ENCODE data around the gene VIPR2.
A peak's percentile ranks its signal among the peaks of the same experiment; 100 is the strongest.
"Not testable (repeated sequence)": the region's sequence is repeated elsewhere in the genome, so short reads cannot be mapped to it uniquely, and the experiment has no call there.

VIPR2 gene

DNA sequence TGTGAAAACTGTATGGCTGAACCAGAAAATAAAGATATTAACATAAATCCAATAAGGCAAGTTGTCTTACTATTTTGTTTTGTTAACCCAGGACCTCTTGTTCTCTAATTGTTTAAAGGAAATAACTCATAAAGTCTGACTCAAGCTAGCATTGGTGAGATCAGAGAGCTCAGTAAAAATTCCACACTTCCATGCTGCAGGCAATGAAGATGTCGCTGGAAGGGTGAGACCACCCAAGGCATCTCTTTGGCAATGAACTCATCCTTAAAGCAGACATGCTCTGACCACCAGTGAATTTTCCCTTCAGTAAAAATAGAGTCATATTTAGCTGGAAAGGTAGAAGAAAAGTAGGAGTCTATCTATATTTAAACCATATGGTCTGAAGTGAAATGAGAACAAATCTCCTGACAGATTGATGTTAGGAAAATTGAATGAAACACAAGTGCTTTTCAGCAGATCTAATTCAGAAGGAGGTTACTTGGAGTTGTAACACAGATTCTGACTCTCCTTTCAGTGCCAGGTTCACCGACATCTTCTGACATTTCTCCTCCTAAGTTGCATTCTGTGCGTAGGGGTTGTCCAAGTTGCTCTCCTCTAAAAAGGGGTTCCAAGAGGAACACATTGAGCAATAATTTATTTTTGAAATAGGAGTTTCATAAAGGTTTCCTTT lies 32.8 kb upstream of the VIPR2 start:
- DNase-seq (ENCODE audit: low spot score) = no peak
- Histone ChIP-seq H2BK15ac (ENCODE audit: low read length) (no peak overlapping the region), H3K9me3 (replicated peaks in 1 of 2; ENCODE audit: control insufficient read depth in 2 of 2, insufficient read depth in 1 of 2, low read depth in 1 of 2, low read length in 2 of 2) (peaks cover 0 to 7% of the 10 kb centered on the region in 2 donors), H2AK5ac (ENCODE audit: low read depth, low read length) (no peak overlapping the region), H3K4me1 (ENCODE audit: control insufficient read depth in 2 of 2, insufficient read depth in 1 of 2, low read depth in 1 of 2, low read length in 2 of 2) (no peaks in the 10 kb centered on the region), H3K79me1 (ENCODE audit: low read depth, low read length) (no peaks in the 10 kb centered on the region), H2BK12ac (ENCODE audit: low read length) (no peak overlapping the region), H3K18ac (ENCODE audit: low read length) (no peak overlapping the region), H2BK120ac (ENCODE audit: low read depth, low read length) (no peak overlapping the region), H3K4me2 (ENCODE audit: insufficient read depth, low read length, poor library complexity, severe bottlenecking) (no peak overlapping the region), H3K4ac (ENCODE audit: low read length) (no peak overlapping the region), H3K4me3 (ENCODE audit: low read length in 2 of 2) (no peak overlapping the region), H3K27me3 (ENCODE audit: control insufficient read depth in 3 of 3, insufficient read depth in 3 of 3, low read depth in 1 of 3, low read length in 3 of 3) (peaks cover 0 to 4% (median 2%) of the 10 kb centered on the region in 3 experiments), H3K27ac (replicated peaks; ENCODE audit: low read length) (no peak overlapping the region), H4K91ac (ENCODE audit: low read depth, low read length, poor library complexity) (no peak overlapping the region), H2AFZ (ENCODE audit: low read length) (no peak overlapping the region), H3K23ac (ENCODE audit: low read depth, low read length, poor library complexity) (no peak overlapping the region), H4K8ac (ENCODE audit: low read depth, low read length) (no peak overlapping the region), H3K14ac (ENCODE audit: low read length) (no peak overlapping the region), H3K9ac (ENCODE audit: low read depth, low read length, poor library complexity) (no peak overlapping the region), H2BK5ac (ENCODE audit: low read length) (no peak overlapping the region), H3K36me3 (replicated peaks in 1 of 2; ENCODE audit: control insufficient read depth in 2 of 2, insufficient read depth in 2 of 2, low read length in 2 of 2) (no peaks in the 10 kb centered on the region)
- no CpG with 5 or more reads among the region's 3 CpGs for WGBS, 2 donors (ENCODE audit: extremely low coverage in 2 of 2, insufficient read length in 2 of 2, insufficient replicate concordance in 1 of 2)

DNA sequence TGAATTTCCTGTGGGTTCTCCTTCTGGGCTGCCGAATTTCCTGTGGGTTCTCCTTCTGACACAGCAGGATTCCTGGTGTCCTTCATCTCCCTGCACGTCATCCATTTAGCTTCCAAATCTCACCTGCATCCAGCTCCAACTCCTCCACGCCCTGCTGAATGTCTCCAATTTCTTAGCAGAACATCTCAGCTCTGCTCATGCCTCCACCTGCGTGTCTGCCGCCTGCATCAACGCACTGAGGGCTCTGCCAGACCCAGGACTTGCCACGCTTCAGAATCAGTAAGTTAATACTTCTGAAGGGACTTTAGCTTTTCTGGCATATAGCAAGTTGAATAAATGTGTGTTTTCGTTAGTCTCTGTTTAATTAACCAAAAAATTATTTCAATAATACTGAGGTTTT lies 31.1 kb upstream of the VIPR2 start:
- Histone ChIP-seq H2BK12ac (ENCODE audit: low read length) (no peak overlapping the region), H3K27me3 (ENCODE audit: control insufficient read depth in 3 of 3, insufficient read depth in 3 of 3, low read depth in 1 of 3, low read length in 3 of 3) (peaks cover 0 to 4% (median 2%) of the 10 kb centered on the region in 3 experiments), H3K9ac (ENCODE audit: low read depth, low read length, poor library complexity) (no peak overlapping the region), H3K4me3 (ENCODE audit: low read length in 2 of 2) (no peak overlapping the region), H3K23ac (ENCODE audit: low read depth, low read length, poor library complexity) (no peak overlapping the region), H3K27ac (replicated peaks; ENCODE audit: low read length) (no peak overlapping the region), H3K14ac (ENCODE audit: low read length) (peak overlapping the region; percentile 47), H3K18ac (ENCODE audit: low read length) (peak overlapping the region; percentile 38), H3K4ac (ENCODE audit: low read length) (no peak overlapping the region), H2BK120ac (ENCODE audit: low read depth, low read length) (no peak overlapping the region), H3K79me1 (ENCODE audit: low read depth, low read length) (no peaks in the 10 kb centered on the region), H4K8ac (ENCODE audit: low read depth, low read length) (no peak overlapping the region), H4K91ac (ENCODE audit: low read depth, low read length, poor library complexity) (no peak overlapping the region), H2BK5ac (ENCODE audit: low read length) (no peak overlapping the region), H3K9me3 (replicated peaks in 1 of 2; ENCODE audit: control insufficient read depth in 2 of 2, insufficient read depth in 1 of 2, low read depth in 1 of 2, low read length in 2 of 2) (peaks cover 0 to 7% of the 10 kb centered on the region in 2 donors), H3K36me3 (replicated peaks in 1 of 2; ENCODE audit: control insufficient read depth in 2 of 2, insufficient read depth in 2 of 2, low read length in 2 of 2) (no peaks in the 10 kb centered on the region), H2AFZ (ENCODE audit: low read length) (no peak overlapping the region), H2AK5ac (ENCODE audit: low read depth, low read length) (no peak overlapping the region), H3K4me1 (ENCODE audit: control insufficient read depth in 2 of 2, insufficient read depth in 1 of 2, low read depth in 1 of 2, low read length in 2 of 2) (no peaks in the 10 kb centered on the region), H2BK15ac (ENCODE audit: low read length) (no peak overlapping the region), H3K4me2 (ENCODE audit: insufficient read depth, low read length, poor library complexity, severe bottlenecking) (no peak overlapping the region)
- no peak for DNase-seq (ENCODE audit: low spot score)
- no CpG with 5 or more reads among the region's 8 CpGs for WGBS, 2 donors (ENCODE audit: extremely low coverage in 2 of 2, insufficient read length in 2 of 2, insufficient replicate concordance in 1 of 2)

DNA sequence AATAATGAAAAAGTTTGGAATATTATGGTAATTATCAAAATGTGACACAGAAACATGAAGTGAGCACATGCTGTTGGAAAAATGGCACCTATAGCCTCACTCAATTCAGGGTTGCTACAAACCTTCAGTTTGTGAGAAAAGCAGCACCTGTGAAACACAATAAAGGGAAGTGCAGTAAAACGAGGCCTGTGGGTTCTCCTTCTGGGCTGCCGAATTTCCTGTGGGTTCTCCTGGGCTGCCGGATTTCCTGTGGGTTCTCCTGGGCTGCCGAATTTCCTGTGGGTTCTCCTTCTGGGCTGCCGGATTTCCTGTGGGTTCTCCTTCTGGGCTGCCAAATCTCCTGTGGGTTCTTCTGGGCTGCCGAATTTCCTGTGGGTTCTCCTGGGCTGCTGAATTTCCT lies 30.4 kb upstream of the VIPR2 start:
- H3K27ac ChIP-seq (replicated peaks; ENCODE audit: low read length); H2AFZ ChIP-seq (ENCODE audit: low read length); H4K8ac ChIP-seq (ENCODE audit: low read depth, low read length); H2BK15ac ChIP-seq (ENCODE audit: low read length); H2AK5ac ChIP-seq (ENCODE audit: low read depth, low read length); H2BK12ac ChIP-seq (ENCODE audit: low read length); H3K9me3 ChIP-seq (replicated peaks in 1 of 2; ENCODE audit: control insufficient read depth in 2 of 2, insufficient read depth in 1 of 2, low read depth in 1 of 2, low read length in 2 of 2); H2BK5ac ChIP-seq (ENCODE audit: low read length); H3K4ac ChIP-seq (ENCODE audit: low read length); H3K14ac ChIP-seq (ENCODE audit: low read length); H2BK120ac ChIP-seq (ENCODE audit: low read depth, low read length); H3K27me3 ChIP-seq (ENCODE audit: control insufficient read depth in 3 of 3, insufficient read depth in 3 of 3, low read depth in 1 of 3, low read length in 3 of 3); H4K91ac ChIP-seq (ENCODE audit: low read depth, low read length, poor library complexity); H3K4me2 ChIP-seq (ENCODE audit: insufficient read depth, low read length, poor library complexity, severe bottlenecking); H3K4me1 ChIP-seq (ENCODE audit: control insufficient read depth in 2 of 2, insufficient read depth in 1 of 2, low read depth in 1 of 2, low read length in 2 of 2); DNase-seq (ENCODE audit: low spot score); H3K36me3 ChIP-seq (replicated peaks in 1 of 2; ENCODE audit: control insufficient read depth in 2 of 2, insufficient read depth in 2 of 2, low read length in 2 of 2); H3K4me3 ChIP-seq (ENCODE audit: low read length in 2 of 2); H3K79me1 ChIP-seq (ENCODE audit: low read depth, low read length); H3K23ac ChIP-seq (ENCODE audit: low read depth, low read length, poor library complexity); H3K9ac ChIP-seq (ENCODE audit: low read depth, low read length, poor library complexity); H3K18ac ChIP-seq (ENCODE audit: low read length): not testable (repeated sequence)
- no CpG with 5 or more reads among the region's 6 CpGs for WGBS, 2 donors (ENCODE audit: extremely low coverage in 2 of 2, insufficient read length in 2 of 2, insufficient replicate concordance in 1 of 2)

DNA sequence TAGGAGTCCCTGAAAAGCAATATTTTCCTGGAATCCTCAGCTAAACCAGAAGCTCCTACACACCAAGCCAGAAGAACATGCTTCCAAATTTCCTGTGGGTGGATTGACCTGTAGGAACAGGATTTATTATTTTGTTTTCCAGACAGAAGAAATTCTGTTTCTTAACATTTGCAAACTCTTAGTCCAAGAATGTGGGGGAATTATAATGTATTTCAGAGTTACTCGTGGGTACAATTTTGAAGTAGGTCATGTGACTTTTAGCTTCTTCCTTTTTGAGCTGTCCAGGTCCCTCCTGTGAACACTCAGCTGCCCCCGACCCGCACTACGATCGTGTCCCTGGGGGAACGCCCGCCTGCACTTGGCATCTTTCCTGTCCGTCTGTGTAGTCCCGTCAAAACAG lies 27.7 kb upstream of the VIPR2 start:
- H3K36me3 ChIP-seq (replicated peaks in 1 of 2; ENCODE audit: control insufficient read depth in 2 of 2, insufficient read depth in 2 of 2, low read length in 2 of 2) = no peaks in the 10 kb centered on the region
- H3K18ac ChIP-seq (ENCODE audit: low read length) = no peak overlapping the region
- DNase-seq (ENCODE audit: low spot score) = no peak
- peaks cover 0 to 4% (median 2%) of the 10 kb centered on the region in 3 experiments for H3K27me3 ChIP-seq (ENCODE audit: control insufficient read depth in 3 of 3, insufficient read depth in 3 of 3, low read depth in 1 of 3, low read length in 3 of 3)
- no peak overlapping the region for H2BK5ac ChIP-seq (ENCODE audit: low read length)
- no peak overlapping the region for H2BK15ac ChIP-seq (ENCODE audit: low read length)
- no peak overlapping the region for H3K9ac ChIP-seq (ENCODE audit: low read depth, low read length, poor library complexity)
- H2BK120ac ChIP-seq (ENCODE audit: low read depth, low read length) = no peak overlapping the region
- peaks cover under 1% of the 10 kb centered on the region for H3K79me1 ChIP-seq (ENCODE audit: low read depth, low read length)
- no peak overlapping the region for H4K8ac ChIP-seq (ENCODE audit: low read depth, low read length)
- no peak overlapping the region for H2BK12ac ChIP-seq (ENCODE audit: low read length)
- peaks cover 0 to 8% of the 10 kb centered on the region in 2 donors for H3K9me3 ChIP-seq (replicated peaks in 1 of 2; ENCODE audit: control insufficient read depth in 2 of 2, insufficient read depth in 1 of 2, low read depth in 1 of 2, low read length in 2 of 2)
- H3K23ac ChIP-seq (ENCODE audit: low read depth, low read length, poor library complexity) = no peak overlapping the region
- H4K91ac ChIP-seq (ENCODE audit: low read depth, low read length, poor library complexity) = no peak overlapping the region
- H3K4me2 ChIP-seq (ENCODE audit: insufficient read depth, low read length, poor library complexity, severe bottlenecking) = no peak overlapping the region
- H3K4ac ChIP-seq (ENCODE audit: low read length) = no peak overlapping the region
- WGBS, 2 donors (ENCODE audit: extremely low coverage in 2 of 2, insufficient read length in 2 of 2, insufficient replicate concordance in 1 of 2) = no CpG with 5 or more reads among the region's 9 CpGs
- H3K14ac ChIP-seq (ENCODE audit: low read length) = no peak overlapping the region
- no peak overlapping the region for H3K27ac ChIP-seq (replicated peaks; ENCODE audit: low read length)
- no peak overlapping the region for H2AFZ ChIP-seq (ENCODE audit: low read length)
- no peaks in the 10 kb centered on the region for H3K4me1 ChIP-seq (ENCODE audit: control insufficient read depth in 2 of 2, insufficient read depth in 1 of 2, low read depth in 1 of 2, low read length in 2 of 2)
- H2AK5ac ChIP-seq (ENCODE audit: low read depth, low read length) = no peak overlapping the region
- H3K4me3 ChIP-seq (ENCODE audit: low read length in 2 of 2) = no peak overlapping the region
